HepG2 (cell line): ENCODE data around the gene NUTF2. TPM values are rescaled to one million over a fixed set of nuclear protein-coding genes. Genes with fewer than 3 reads are reported as not detected.

Experiments used
- AKNA ChIP-seq: sonication (generic); formaldehyde crosslinking; IDR thresholded peaks from 2 replicates; pipeline ENCODE4 v1.4.0; 2020; ENCODE audit warnings: missing genetic modification reagents, borderline replicate concordance
- ARHGAP35 ChIP-seq: sonication (generic); formaldehyde crosslinking; IDR thresholded peaks from 2 replicates; pipeline ENCODE4 v1.9.0; 2022; ENCODE audit warnings: mild to moderate bottlenecking, inconsistent platforms, moderate library complexity, missing genetic modification reagents, borderline replicate concordance
- ELF3 ChIP-seq: IDR thresholded peaks from 2 replicates; pipeline ENCODE4 v1.6.1; 2016; ENCODE audit warnings: missing genetic modification reagents, missing compliant biosample characterization
- EP300 ChIP-seq, 3 experiments: sonication (generic) in 1 of 3; formaldehyde crosslinking in 1 of 3; IDR thresholded peaks; 2 replicates each; pipeline versions ENCODE4 v1.5.1 to v1.6.1; 2011 to 2020; ENCODE audit warnings: low read depth in 2 of 3, low read length in 2 of 3, borderline replicate concordance in 1 of 3, improper control_type of control experiment in 1 of 3, mild to moderate bottlenecking in 1 of 3, missing genetic modification reagents in 1 of 3, moderate library complexity in 1 of 3
- HMG20A ChIP-seq: IDR thresholded peaks from 2 replicates; pipeline ENCODE4 v1.6.1; 2016; ENCODE audit warnings: borderline replicate concordance
- ZMAT3 ChIP-seq: sonication (generic); formaldehyde crosslinking; conservative IDR thresholded peaks from 2 replicates; pipeline ENCODE4 v1.7.0; 2021; ENCODE audit warnings: missing genetic modification reagents
- ZNF180 ChIP-seq: sonication (generic); formaldehyde crosslinking; IDR thresholded peaks from 2 replicates; pipeline ENCODE4 v1.4.0; 2020; ENCODE audit warnings: low read depth, missing genetic modification reagents, borderline replicate concordance
- ZNF468 ChIP-seq: sonication (generic); formaldehyde crosslinking; IDR thresholded peaks from 2 replicates; pipeline ENCODE4 v1.8.0; 2022; ENCODE audit warnings: mild to moderate bottlenecking, moderate library complexity, missing genetic modification reagents
- ZNF766 ChIP-seq: sonication (generic); formaldehyde crosslinking; IDR thresholded peaks from 2 replicates; pipeline ENCODE4 v1.5.0; 2020; ENCODE audit warnings: missing genetic modification reagents, borderline replicate concordance
- polyA plus RNA-seq, 8 experiments: library from polyadenylated mRNA; depleted of rRNA in 3 of 8; stranded (reverse) in 7 of 8; unstranded in 1 of 8; fragments of >200 nt; fragmentation: Illumina TruSeq in 4 of 8; extraction: Trizol in 4 of 8; gene quantifications; 2 replicates each; pipeline versions ENCODE4 v1.2.1 to v1.2.3, GENCODE V29; 2011 to 2016; ENCODE audit warnings: low read depth in 4 of 8, missing spikeins in 1 of 8, mixed read lengths in 1 of 8; ENCODE audit not compliant: insufficient read depth in 1 of 8
- total RNA-seq, 5 experiments: library from RNA; depleted of rRNA; stranded (reverse); fragments of >200 nt; fragmentation: Illumina TruSeq; extraction: Trizol; gene quantifications; 2 replicates each; pipeline ENCODE4 v1.2.3, GENCODE V29; 2016; ENCODE audit warnings: low read depth in 1 of 5
- TF ChIP-seq, protein P1 (sequence below): sonication (generic); formaldehyde crosslinking; IDR thresholded peaks from 2 replicates; pipeline ENCODE4 v1.5.1; 2020; ENCODE audit warnings: missing genetic modification reagents, mild to moderate bottlenecking, borderline replicate concordance

NUTF2 gene
- total and polyA plus RNA-seq, 2 of the 13 experiments (the other 11 are each of a cell fraction or from before 2014, with no cell fraction given) = 168 to 214 TPM

DNA sequence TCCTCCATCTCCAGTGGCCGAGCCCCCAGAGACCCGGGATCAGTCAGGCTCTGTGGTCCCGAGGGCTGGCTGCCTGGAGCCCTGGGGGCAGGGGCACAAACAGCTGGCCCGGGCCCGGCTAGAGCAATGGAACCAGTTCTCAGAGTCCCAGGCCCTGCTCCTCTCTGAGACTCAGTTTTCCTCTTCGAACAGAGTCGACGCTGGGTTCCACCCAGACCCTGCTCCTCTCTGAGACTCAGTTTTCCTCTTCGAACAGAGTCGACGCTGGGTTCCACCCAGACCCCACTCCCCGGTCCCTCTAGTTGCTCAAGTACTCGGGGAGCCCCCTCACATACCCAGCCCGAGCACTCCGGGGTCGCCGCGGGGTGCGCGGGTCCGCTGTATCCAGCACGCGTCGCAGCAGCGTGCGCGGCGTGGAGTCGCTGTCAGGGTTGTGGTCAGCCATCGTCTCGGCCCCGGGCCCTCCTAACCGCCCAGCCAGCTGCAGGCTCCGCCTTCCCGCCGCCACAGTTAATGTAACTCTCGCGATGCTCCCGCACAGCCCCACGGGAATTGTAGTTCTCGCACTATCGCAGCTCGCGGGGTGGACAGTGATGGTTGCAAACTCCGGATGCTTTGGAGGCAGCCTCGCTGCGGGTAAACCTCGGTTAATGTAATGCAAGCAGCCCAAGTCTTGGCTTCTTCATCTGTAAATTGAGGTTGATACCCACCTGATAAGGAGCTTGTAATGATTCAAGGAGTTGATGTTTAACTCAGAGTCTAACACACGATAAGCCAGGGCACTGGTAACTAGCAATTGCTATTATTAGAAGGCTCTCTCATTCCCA lies 13.1 kb upstream of the NUTF2 start (continued):
- TF ChIP-seq AKNA (no peak), ARHGAP35 (CRISPR knock-in tag) (peak; percentile 76; the same call in 1 of the 2 replicates), EP300 (IDR thresholded peaks at IDR 0.05; ENCODE audit: low read depth in 2 of 2, low read length in 2 of 2) (0 out of 4 replicates have a peak, but pooled peaks of 1 of the 2 experiments have one; percentile 41), EP300 (CRISPR knock-in tag; IDR thresholded peaks at IDR 0.05; ENCODE audit: borderline replicate concordance) (peak; percentile 29; the same call in 1 of the 2 replicates), ZNF180 (CRISPR knock-in tag) (0 out of 2 replicates have a peak, but pooled peaks have one; percentile 86), ZNF468 (CRISPR knock-in tag) (no peak), ZMAT3 (CRISPR knock-in tag) (peak; percentile 59; the same call in 1 of the 2 replicates), HMG20A (CRISPR knock-in tag) (no peak; the same call in 1 of the 2 replicates), ELF3 (CRISPR knock-in tag) (peak; percentile 81), ZNF766 (no peak)
- TF ChIP-seq, protein P1, sequence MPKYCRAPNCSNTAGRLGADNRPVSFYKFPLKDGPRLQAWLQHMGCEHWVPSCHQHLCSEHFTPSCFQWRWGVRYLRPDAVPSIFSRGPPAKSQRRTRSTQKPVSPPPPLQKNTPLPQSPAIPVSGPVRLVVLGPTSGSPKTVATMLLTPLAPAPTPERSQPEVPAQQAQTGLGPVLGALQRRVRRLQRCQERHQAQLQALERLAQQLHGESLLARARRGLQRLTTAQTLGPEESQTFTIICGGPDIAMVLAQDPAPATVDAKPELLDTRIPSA (CRISPR knock-in tag) = peak; percentile 70; the same call in 1 of the 2 replicates
